Nephron (organoid): Measurements from ENCODE around the gene ST6GALNAC3.

Source experiments
- H3K27ac Mint-ChIP-seq, 3 experiments: 2 replicates each; pipeline ENCODE4 v1.8.0; 2020; ENCODE audit warnings: mixed read lengths in 3 of 3, mild to moderate bottlenecking in 2 of 3, moderate library complexity in 1 of 3
- H3K27me3 Mint-ChIP-seq: 2 replicates; pipeline ENCODE4 v1.8.0; 2021; ENCODE audit warnings: low read depth, mild to moderate bottlenecking, moderate library complexity, mixed read lengths
- H3K36me3 Mint-ChIP-seq: 2 replicates; pipeline ENCODE4 v1.8.0; 2020; ENCODE audit warnings: low read depth, mixed read lengths
- H3K4me1 Mint-ChIP-seq: 2 replicates; pipeline ENCODE4 v1.8.0; 2020; ENCODE audit warnings: mixed read lengths
- H3K4me3 Mint-ChIP-seq, 3 experiments: 2 replicates each; pipeline ENCODE4 v1.8.0; 2020; ENCODE audit warnings: mild to moderate bottlenecking in 3 of 3, mixed read lengths in 3 of 3, moderate library complexity in 2 of 3
- H3K9me3 Mint-ChIP-seq: 2 replicates; pipeline ENCODE4 v1.8.0; 2020; ENCODE audit warnings: mixed read lengths
- CTCF ChIP-seq, 3 experiments: fragments of 200-600 bp; sonication (generic); IDR thresholded peaks; one replicate each; pipeline ENCODE4 v1.5.0; 2021; ENCODE audit warnings: antibody characterized with exemption in 3 of 3; ENCODE audit not compliant: unreplicated experiment in 3 of 3

The ST6GALNAC3 gene

DNA sequence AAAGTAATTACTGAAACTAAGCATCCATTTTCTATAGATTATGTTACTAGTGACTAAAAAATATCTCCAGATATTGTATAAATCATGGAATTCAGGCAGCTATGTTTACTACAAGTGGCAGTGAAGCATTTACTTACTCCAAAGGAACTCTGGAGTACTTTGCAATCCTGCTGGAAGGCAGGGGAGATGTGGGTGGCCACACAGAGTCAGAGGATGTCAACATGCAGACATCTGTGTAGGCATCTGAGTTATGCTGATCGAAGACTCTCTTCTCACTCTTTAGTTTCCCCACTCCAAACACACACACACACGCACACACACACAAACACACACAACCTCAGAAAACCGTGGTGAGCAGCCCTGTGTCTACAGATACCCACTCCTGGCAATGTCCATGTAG, 112.9 kb downstream of the ST6GALNAC3 start:
- H3K9me3 Mint-ChIP-seq = peaks cover 3% of the 10 kb centered on the region
- peaks cover 13% of the 10 kb centered on the region for H3K4me1 Mint-ChIP-seq
- H3K27ac Mint-ChIP-seq = peak overlapping the region in 1 of 3 experiments; percentile 50
- no peaks in the 10 kb centered on the region for H3K27me3 Mint-ChIP-seq
- no peak for TF ChIP-seq CTCF (IDR thresholded peaks at IDR 0.05; ENCODE audit: unreplicated experiment in 3 of 3)
- peak overlapping the region in 1 of 3 experiments; percentile 11 for H3K4me3 Mint-ChIP-seq
- peaks cover 6% of the 10 kb centered on the region for H3K36me3 Mint-ChIP-seq

- H3K9me3 Mint-ChIP-seq = peaks cover 3% of the 10 kb centered on the region
- no peak for TF ChIP-seq CTCF (IDR thresholded peaks at IDR 0.05; ENCODE audit: unreplicated experiment in 3 of 3)
Measured at GRCh38 chr1:76189310-76189709, 114.8 kb downstream of the ST6GALNAC3 start.

GRCh38 chr1:76190749-76191424, 116.3 kb downstream of the ST6GALNAC3 start:
- no peak for TF ChIP-seq CTCF (IDR thresholded peaks at IDR 0.05; ENCODE audit: unreplicated experiment in 3 of 3)
- no peak overlapping the region for H3K4me3 Mint-ChIP-seq
- no peaks in the 10 kb centered on the region for H3K27me3 Mint-ChIP-seq
- H3K27ac Mint-ChIP-seq = no peak overlapping the region
- peaks cover 3% of the 10 kb centered on the region for H3K9me3 Mint-ChIP-seq
- peaks cover 3% of the 10 kb centered on the region for H3K36me3 Mint-ChIP-seq
- H3K4me1 Mint-ChIP-seq = peaks cover 15% of the 10 kb centered on the region

More at GRCh38 chr1:76189310-76189709, 114.8 kb downstream of the ST6GALNAC3 start:
- H3K4me3 Mint-ChIP-seq = no peak overlapping the region
- no peaks in the 10 kb centered on the region for H3K27me3 Mint-ChIP-seq
- H3K4me1 Mint-ChIP-seq = peaks cover 15% of the 10 kb centered on the region
- no peak overlapping the region for H3K27ac Mint-ChIP-seq
- H3K36me3 Mint-ChIP-seq = peaks cover 6% of the 10 kb centered on the region

DNA sequence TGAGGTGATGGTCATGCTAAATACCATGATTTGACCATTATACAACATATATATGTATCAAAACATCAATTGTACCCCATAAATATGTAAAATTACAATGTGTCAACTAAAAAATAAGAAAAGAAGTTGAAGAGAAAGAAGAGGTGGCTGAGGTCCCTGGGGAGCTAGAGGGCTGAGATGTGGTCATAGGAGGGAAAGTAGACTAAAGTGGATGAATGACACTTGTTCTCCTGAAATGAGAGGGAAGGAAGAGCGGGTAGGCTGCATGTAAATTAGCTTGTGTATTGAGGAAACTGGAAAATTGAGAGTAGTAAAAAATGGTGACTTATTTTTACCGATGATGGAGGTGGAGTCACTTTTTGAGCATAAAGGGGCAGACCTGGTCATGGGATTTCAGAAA, 117.0 kb downstream of the ST6GALNAC3 start:
- peaks cover 3% of the 10 kb centered on the region for H3K9me3 Mint-ChIP-seq
- no peak overlapping the region for H3K4me3 Mint-ChIP-seq
- no peaks in the 10 kb centered on the region for H3K27me3 Mint-ChIP-seq
- no peak for TF ChIP-seq CTCF (IDR thresholded peaks at IDR 0.05; ENCODE audit: unreplicated experiment in 3 of 3)
- no peak overlapping the region for H3K27ac Mint-ChIP-seq
- H3K4me1 Mint-ChIP-seq = peaks cover 10% of the 10 kb centered on the region
- no peaks in the 10 kb centered on the region for H3K36me3 Mint-ChIP-seq

GRCh38 chr1:76198452-76198851, 123.9 kb downstream of the ST6GALNAC3 start:
- H3K27ac Mint-ChIP-seq = no peak overlapping the region
- no peaks in the 10 kb centered on the region for H3K27me3 Mint-ChIP-seq

More at GRCh38 chr1:76198452-76198851, 123.9 kb downstream of the ST6GALNAC3 start:
- H3K36me3 Mint-ChIP-seq = peaks cover 21% of the 10 kb centered on the region
- H3K4me3 Mint-ChIP-seq = no peak overlapping the region
- H3K4me1 Mint-ChIP-seq = peaks cover 4% of the 10 kb centered on the region
- TF ChIP-seq CTCF (IDR thresholded peaks at IDR 0.05; ENCODE audit: unreplicated experiment in 3 of 3) = no peak
- H3K9me3 Mint-ChIP-seq = peaks cover 4% of the 10 kb centered on the region
